ENCODE data around the gene MAPKAPK2. TPM values are rescaled to one million over a fixed set of nuclear protein-coding genes. Genes with fewer than 3 reads are reported as not detected.

MAPKAPK2 gene
- total and polyA plus RNA-seq, 2 experiments from 2014 or later = 7.5 to 63.3 TPM

- no peaks in the 10 kb centered on the region for H3K27me3 ChIP-seq (replicated peaks; ENCODE audit: insufficient read depth)
- H3F3A ChIP-seq (ENCODE audit: insufficient read depth) = no peaks in the 10 kb centered on the region
- in situ Hi-C loops (cut with MboI) = no loop called here
- H4K20me1 ChIP-seq (ENCODE audit: insufficient read depth) = no peaks in the 10 kb centered on the region
- 0 out of 2 replicates have a peak, but pooled peaks cover 16% of the 10 kb centered on the region for H3K4me1 ChIP-seq (ENCODE audit: insufficient read depth)
- WGBS, 2 experiments (ENCODE audit: low coverage in 1 of 2, low lambda C conversion rate in 2 of 2, missing lambda C conversion rate in 2 of 2) = 58 to 65% methylated on average over 8 of the region's 8 CpGs
- no peaks in the 10 kb centered on the region for H3K79me2 ChIP-seq (ENCODE audit: insufficient read depth)
- H2AFZ ChIP-seq = no peak overlapping the region
- no peak overlapping the region for H3K4me2 ChIP-seq (ENCODE audit: unreplicated experiment)
- H3K9me2 ChIP-seq (ENCODE audit: insufficient read depth) = no peaks in the 10 kb centered on the region
- no peaks in the 10 kb centered on the region for H3K9me3 ChIP-seq (ENCODE audit: low read depth)
- H3K27ac ChIP-seq = no peak overlapping the region
- no peak for TF ChIP-seq EZH2 (IDR thresholded peaks at IDR 0.05; ENCODE audit: insufficient read depth, poor library complexity, severe bottlenecking)
- no peak for TF ChIP-seq EZH2phosphoT487 (IDR thresholded peaks at IDR 0.05; ENCODE audit: insufficient read depth, low read depth)
- H3K4me3 ChIP-seq = no peak overlapping the region
- peak; percentile 72 for DNase-seq
- no peak overlapping the region for H3K9ac ChIP-seq
- no peaks in the 10 kb centered on the region for H3K36me3 ChIP-seq (ENCODE audit: low read depth)
Measured at GRCh38 chr1:206766251-206766856, 81.6 kb downstream of the MAPKAPK2 start.

GRCh38 chr1:206768472-206769303 lies 84.0 kb downstream of the MAPKAPK2 start:
- WGBS, 2 experiments (ENCODE audit: low coverage in 1 of 2, low lambda C conversion rate in 2 of 2, missing lambda C conversion rate in 2 of 2) = 75 to 79% methylated on average over 14 of the region's 14 CpGs
- in situ Hi-C loops (cut with MboI) = no loop called here
- DNase-seq = no peak

GRCh38 chr1:206769304-206769731 lies 84.6 kb downstream of the MAPKAPK2 start:
- 79 to 85% methylated on average over 7 of the region's 7 CpGs for WGBS, 2 experiments (ENCODE audit: low coverage in 1 of 2, low lambda C conversion rate in 2 of 2, missing lambda C conversion rate in 2 of 2)
- no peak for DNase-seq
- Histone ChIP-seq H3K9me2 (ENCODE audit: insufficient read depth) (no peaks in the 10 kb centered on the region), H3K27me3 (replicated peaks; ENCODE audit: insufficient read depth) (no peaks in the 10 kb centered on the region), H3K36me3 (ENCODE audit: low read depth) (no peaks in the 10 kb centered on the region), H3K79me2 (ENCODE audit: insufficient read depth) (no peaks in the 10 kb centered on the region), H3K4me2 (ENCODE audit: unreplicated experiment) (no peak overlapping the region), H3K9ac (no peak overlapping the region), H3F3A (ENCODE audit: insufficient read depth) (no peaks in the 10 kb centered on the region), H2AFZ (no peak overlapping the region), H3K27ac (no peak overlapping the region), H3K4me1 (ENCODE audit: insufficient read depth) (0 out of 2 replicates have a peak, but pooled peaks cover 17% of the 10 kb centered on the region), H3K4me3 (no peak overlapping the region), H3K9me3 (ENCODE audit: low read depth) (no peaks in the 10 kb centered on the region), H4K20me1 (ENCODE audit: insufficient read depth) (no peaks in the 10 kb centered on the region)
- no peak for TF ChIP-seq EZH2phosphoT487 (IDR thresholded peaks at IDR 0.05; ENCODE audit: insufficient read depth, low read depth)
- TF ChIP-seq EZH2 (IDR thresholded peaks at IDR 0.05; ENCODE audit: insufficient read depth, poor library complexity, severe bottlenecking) = no peak
- in situ Hi-C loops (cut with MboI) = no loop called here

More at GRCh38 chr1:206768472-206769303, 84.0 kb downstream of the MAPKAPK2 start:
- Histone ChIP-seq H3K9me2 (ENCODE audit: insufficient read depth) (no peaks in the 10 kb centered on the region), H3K79me2 (ENCODE audit: insufficient read depth) (no peaks in the 10 kb centered on the region), H3K9ac (no peak overlapping the region), H3K9me3 (ENCODE audit: low read depth) (no peaks in the 10 kb centered on the region), H3K4me3 (no peak overlapping the region), H2AFZ (no peak overlapping the region), H3K27ac (no peak overlapping the region), H3K27me3 (replicated peaks; ENCODE audit: insufficient read depth) (no peaks in the 10 kb centered on the region), H3K4me1 (ENCODE audit: insufficient read depth) (0 out of 2 replicates have a peak, but pooled peaks cover 17% of the 10 kb centered on the region), H3K4me2 (ENCODE audit: unreplicated experiment) (no peak overlapping the region), H3K36me3 (ENCODE audit: low read depth) (no peaks in the 10 kb centered on the region), H3F3A (ENCODE audit: insufficient read depth) (no peaks in the 10 kb centered on the region), H4K20me1 (ENCODE audit: insufficient read depth) (no peaks in the 10 kb centered on the region)
- no peak for TF ChIP-seq EZH2 (IDR thresholded peaks at IDR 0.05; ENCODE audit: insufficient read depth, poor library complexity, severe bottlenecking)
- no peak for TF ChIP-seq EZH2phosphoT487 (IDR thresholded peaks at IDR 0.05; ENCODE audit: insufficient read depth, low read depth)

GRCh38 chr1:206770531-206771337 lies 86.0 kb downstream of the MAPKAPK2 start, which contains the start of gene IL19:
IL19 (plus strand) TSS chr1:206770773; CDS start chr1:206836663, 65,890 bp downstream.
- Histone ChIP-seq H3K79me2 (ENCODE audit: insufficient read depth) (no peaks in the 10 kb centered on the region), H4K20me1 (ENCODE audit: insufficient read depth) (no peaks in the 10 kb centered on the region), H3K9me3 (ENCODE audit: low read depth) (no peaks in the 10 kb centered on the region), H3K4me2 (ENCODE audit: unreplicated experiment) (no peak within 1 kb of the TSS), H3K36me3 (ENCODE audit: low read depth) (no peaks in the 10 kb centered on the region), H3K4me1 (ENCODE audit: insufficient read depth) (0 out of 2 replicates have a peak, but pooled peaks cover 17% of the 10 kb centered on the region), H2AFZ (no peak within 1 kb of the TSS), H3F3A (ENCODE audit: insufficient read depth) (no peaks in the 10 kb centered on the region), H3K4me3 (no peak within 1 kb of the TSS), H3K27ac (no peak within 1 kb of the TSS), H3K9ac (no peak within 1 kb of the TSS), H3K27me3 (replicated peaks; ENCODE audit: insufficient read depth) (no peaks in the 10 kb centered on the region), H3K9me2 (ENCODE audit: insufficient read depth) (no peaks in the 10 kb centered on the region)
- TF ChIP-seq EZH2phosphoT487 (IDR thresholded peaks at IDR 0.05; ENCODE audit: insufficient read depth, low read depth) (no peak), EZH2 (IDR thresholded peaks at IDR 0.05; ENCODE audit: insufficient read depth, poor library complexity, severe bottlenecking) (no peak)
- peak; percentile 72 for DNase-seq
- in situ Hi-C loops (cut with MboI) = no loop called here
- WGBS, 2 experiments (ENCODE audit: low coverage in 1 of 2, low lambda C conversion rate in 2 of 2, missing lambda C conversion rate in 2 of 2) = 76 to 77% methylated on average over 9 of the region's 9 CpGs

Measured in GM23248 (cell line).